EL (cell line): Measurements from ENCODE around the gene MYADML2.
"Not testable (repeated sequence)": the region's sequence is repeated elsewhere in the genome, so short reads cannot be mapped to it uniquely, and the experiment has no call there.

Source experiments
- DNase-seq: peaks from one replicate; pipeline ENCODE4 v3.0.0-alpha.2; 2016

MYADML2 gene

DNA sequence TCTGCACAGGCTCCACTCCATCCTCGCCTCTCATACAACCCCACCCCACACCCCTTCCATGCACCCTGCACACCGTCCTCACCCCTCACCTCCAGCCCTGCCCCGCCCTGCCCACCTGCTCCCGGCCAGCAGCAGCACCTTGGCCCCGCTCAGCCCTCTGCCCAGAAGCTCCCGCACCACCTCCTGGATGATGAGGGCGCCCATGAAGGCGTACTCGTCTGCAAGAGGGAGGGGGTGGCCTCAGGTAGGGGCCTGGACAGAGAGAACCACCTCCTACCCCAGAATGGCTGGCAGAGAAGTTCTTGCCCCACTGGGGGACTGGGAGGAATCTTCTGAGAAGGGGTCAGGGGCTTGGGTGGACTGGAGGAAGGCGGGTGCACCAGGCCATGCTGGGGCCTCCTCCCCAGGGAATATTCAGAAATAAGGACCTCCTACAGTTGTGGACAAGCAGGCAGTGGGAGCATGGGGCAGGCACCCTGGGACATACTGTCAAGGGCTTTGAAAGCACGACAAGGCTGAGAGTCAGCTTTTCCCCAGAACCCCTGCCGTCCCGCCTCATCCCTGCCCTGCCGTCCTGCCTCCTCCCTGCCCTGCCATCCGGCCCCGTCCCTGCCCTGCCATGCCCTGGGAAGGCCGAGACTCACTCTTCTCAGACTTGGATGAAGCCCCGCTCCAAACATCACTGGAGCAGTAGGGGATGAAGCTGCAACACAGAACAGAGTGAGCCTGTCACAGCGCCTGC is 10.8 kb upstream of the MYADML2 start:
- DNase-seq: no peak

DNA sequence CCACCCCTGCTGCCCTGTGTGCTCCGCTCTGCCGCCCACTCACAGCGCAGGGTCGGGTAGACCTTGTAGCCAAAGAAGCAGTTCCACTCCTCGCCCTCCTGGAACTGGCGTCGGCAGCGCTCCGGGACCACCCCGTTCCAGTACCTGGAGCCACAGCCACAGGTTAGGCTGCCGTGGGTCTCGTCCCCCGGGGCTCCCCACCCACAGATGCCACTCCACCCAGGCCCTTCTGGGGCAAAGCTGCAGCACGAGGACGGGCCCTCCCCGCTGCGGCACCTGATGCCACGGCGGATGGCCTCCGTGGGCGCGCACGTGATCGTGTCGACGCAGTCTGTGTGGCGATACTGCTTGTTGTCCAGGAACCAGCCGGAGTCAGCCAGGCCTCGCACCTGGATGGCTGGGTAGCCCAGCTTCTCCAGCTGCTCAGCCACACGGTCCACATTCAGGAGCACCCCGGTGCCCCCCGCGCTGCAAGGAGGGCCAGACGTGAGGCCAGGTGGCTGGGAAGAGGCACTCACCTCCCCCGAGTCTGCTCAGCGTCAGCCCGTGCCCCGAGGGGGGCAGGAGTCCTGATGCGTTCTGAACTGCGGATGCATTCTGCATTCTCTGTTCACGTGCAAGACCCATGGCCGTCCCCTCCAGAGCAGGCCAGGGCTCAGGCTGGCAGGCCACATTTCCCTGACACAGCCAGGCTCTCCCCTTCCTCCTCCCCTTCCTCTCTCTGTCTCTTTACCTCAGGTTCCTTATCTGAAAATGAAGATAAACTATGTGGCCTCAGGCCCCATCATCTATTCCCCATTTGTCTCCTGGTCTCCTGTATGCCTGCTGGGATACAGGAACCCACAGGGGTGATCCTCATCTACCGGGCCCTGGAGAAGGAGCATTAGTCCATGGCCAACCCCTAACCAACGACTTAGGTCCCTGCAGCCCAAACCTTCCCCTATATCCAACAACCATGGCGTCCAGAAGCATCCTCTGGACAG is 9.9 kb upstream of the MYADML2 start:
- no peak for DNase-seq

GRCh38 chr17:81955756-81956544 is 8.9 kb upstream of the MYADML2 start:
- no peak for DNase-seq

- DNase-seq: no peak
These were observed 8.1 kb upstream of the MYADML2 start for GRCh38 chr17:81955058-81955681.

- DNase-seq: peak; percentile 39
These were observed 7.4 kb upstream of the MYADML2 start for GRCh38 chr17:81954131-81955057.

DNA sequence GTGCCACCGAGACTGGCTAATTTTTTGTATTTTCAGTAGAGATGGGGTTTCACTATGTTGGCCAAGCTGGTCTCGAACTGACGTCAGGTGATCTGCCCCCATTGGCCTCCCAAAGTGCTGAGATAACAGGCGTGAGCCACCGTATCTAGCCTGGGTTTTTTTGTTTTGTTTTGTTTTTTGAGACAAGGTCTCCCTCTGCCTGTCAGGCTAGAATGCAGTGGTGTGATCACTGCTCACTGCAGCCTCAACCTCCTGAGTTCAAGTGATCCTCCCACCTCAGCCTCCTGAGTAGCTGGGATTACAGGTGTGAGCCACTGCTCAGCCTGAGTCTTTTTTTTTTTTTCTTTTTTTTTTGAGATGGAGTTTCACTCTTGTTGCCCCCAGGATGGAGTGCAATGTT is 6.4 kb upstream of the MYADML2 start:
- not testable (repeated sequence) for DNase-seq

GRCh38 chr17:81952792-81953228 is 5.8 kb upstream of the MYADML2 start:
- no peak for DNase-seq

DNA sequence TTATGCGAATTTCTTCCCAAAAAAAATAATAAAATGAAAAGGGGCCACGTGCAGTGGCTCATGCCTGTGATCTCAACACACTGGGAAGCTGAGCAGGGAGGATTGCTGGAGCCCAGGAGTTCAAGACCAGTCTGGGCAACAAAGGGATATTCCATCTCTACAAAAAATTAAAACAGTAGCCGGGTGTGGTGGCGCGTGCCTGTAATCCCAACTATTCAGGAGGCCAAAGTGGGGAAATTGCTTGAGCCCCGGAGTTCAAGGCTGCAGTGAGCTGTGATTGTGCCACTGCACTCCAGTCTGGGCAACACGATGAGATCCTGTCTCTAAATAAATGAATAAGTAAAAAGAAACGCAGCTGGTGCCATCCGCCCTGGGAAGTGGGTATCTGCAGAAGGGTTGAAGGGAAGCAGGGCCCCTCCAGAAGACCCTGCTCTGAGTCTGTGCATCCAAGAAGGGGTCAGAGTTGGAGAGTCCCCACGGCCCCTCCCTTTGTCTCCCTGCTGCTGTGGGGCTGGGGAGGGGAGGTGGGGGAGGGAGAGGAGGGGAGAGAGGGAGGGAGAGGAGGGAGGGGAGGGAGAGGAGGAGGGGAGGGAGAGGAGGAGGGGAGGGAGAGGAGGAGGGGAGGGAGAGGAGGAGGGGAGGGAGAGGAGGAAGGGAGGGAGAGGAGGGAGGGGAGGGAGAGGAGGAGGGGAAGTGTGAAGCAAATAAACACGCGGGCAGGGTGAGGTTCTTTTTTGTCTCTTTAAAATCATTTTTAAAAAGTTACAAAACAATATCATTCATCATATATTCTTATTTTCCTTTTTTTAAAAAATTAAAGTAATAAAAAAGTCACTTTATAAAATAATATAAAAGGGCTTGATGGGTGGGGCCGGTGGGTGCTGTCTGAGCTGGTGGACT is 5.0 kb upstream of the MYADML2 start:
- DNase-seq: no peak

- no peak for DNase-seq
These were observed 3.5 kb upstream of the MYADML2 start for GRCh38 chr17:81950501-81950900.

DNA sequence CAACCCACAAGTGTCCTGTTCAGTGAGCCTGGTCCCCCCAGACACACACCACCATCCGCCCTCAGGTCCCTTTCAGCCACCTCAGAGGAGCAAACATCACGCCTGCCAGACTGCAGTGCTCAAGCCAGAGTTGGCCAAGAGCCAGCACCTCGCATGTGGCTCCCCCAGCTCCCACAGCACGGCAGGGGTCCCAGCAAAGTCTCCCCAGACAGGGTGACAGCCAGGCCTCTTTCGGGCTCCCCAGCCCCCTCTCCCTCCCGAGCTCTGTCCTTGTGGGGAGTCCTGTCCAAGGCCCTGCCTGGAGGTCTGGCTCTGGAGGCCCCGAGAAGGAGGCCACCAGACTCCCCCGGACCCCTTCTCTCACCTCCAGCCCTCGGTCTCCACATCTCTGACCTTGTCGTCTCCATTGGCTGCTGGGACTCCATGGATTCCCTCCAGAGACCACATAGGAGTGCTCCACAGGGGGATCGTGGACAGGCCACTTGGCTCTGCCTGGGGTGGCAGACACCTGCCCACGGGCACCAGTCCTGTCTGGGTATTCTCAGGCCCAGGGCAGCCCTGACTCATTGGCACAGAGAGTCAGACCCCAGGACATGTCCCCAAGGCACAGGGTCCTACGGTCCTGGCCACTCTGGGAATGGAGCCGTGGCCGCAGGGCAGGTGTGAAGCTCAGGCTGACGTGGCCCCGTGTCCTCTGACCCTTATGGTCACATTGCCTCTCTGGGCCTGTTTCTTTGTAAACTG is 1.8 kb upstream of the MYADML2 start:
- DNase-seq: no peak

- no peak for DNase-seq
These were observed 2.2 kb downstream of the MYADML2 start for GRCh38 chr17:81944858-81945257.

DNA sequence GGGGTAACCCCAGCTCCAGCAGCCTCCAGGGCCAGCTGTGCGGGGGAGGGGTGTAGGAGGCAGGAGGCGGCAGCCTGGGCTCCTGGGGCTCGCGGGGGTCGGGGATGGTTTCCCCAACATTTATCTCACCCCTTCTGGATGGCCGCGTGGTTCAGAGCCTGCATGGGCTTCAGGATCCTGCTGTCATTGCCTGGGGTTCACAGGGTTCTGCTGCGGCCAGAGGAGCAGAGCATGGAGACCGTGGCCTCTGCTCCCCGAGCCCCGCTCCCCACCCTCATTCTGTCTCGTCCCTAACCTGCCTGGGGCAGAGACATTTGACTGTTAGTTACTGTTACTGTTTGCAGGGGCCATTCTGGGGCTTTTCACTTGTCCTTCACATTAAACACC is 4.9 kb downstream of the MYADML2 start:
- no peak for DNase-seq

DNA sequence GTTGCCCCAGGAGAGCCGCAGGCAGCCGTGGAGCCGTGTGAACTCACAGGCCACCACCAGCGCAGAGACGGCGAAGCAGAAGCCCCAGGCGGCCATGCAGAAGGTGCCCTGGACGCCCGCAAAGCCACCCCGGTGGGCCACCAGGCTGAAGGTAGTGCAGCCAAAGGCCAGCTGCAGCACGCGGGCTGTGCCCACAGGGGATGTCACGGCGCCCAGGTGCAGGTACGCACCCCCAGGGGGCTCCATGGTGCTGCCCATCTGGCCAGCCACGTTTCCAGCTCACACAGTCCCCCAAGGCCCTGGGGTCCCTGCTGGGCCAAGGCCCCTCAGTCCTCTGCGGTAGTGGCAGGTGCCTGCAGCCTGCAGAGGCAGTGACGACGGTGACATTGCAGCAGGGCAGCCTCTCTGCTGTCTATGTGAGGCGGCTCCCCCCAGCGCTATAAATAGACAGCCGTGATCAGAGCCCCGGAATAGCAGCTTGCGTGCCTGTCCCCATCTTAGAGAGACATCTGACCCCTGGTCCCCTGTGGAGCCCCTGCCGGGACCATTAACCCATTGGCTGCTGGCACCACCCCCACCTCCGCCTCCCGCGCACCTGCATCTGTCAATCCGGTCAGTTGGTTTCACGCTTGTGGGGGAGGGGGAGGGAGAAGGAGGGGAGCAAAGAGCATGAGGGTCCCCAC is 5.4 kb downstream of the MYADML2 start:
- DNase-seq: no peak

DNA sequence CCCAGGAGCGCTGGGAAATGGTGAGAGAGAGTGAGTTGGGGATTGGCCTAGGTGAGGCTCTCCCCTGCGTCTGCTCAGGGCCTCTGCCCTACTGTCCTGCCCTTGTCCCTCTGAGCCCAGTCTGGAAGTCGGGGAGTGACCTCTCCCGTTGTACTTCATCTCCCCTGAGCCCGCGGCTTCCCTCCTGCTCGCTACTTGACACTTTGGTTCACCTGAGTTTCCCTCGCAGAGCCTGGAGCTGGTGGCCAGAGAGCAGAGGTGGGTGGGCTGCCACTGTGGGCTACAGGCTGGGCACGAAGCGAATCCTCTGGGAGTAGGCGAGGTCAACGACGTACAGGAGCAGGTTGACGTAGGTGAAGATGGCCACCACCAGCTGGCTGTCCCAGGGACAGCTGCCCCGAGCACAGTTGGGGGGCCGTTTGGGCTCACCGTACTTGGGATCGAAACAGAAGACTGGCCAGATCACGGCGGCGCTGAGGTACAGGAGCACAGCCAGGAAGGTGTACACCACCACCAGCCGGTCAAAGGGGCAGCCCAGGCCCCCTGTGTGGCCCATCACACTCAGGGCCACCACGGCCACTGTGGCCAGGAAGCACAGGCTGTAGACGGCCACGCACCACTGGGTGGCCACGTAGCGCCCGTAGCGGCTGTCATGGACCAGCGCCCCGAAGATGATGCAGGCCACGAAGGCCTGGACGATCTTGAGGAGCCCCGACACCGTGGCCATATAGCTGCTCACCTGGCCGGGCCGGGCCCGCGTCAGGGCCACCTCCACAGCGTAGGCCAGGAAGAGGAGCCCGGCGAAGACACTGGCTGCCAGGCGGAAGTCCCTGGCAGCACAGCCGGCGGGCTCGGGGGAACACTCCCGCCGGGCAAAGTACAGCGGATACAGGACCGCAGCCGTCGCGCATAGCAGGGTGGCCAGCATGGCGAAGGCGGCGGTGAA is 6.2 kb downstream of the MYADML2 start:
- DNase-seq: no peak

GRCh38 chr17:81939881-81940385 is 7.1 kb downstream of the MYADML2 start:
- no peak for DNase-seq

GRCh38 chr17:81939218-81939617 is 7.8 kb downstream of the MYADML2 start:
- DNase-seq: no peak

- DNase-seq: no peak
These were observed 11.3 kb downstream of the MYADML2 start for GRCh38 chr17:81935709-81936084.
